Breast epithelium (tissue), 3 donors: ENCODE results near the gene MTARC2.

ENCODE experiments used
- POLR2A ChIP-seq: fragments of 450-650 bp; IDR thresholded peaks from one replicate; pipeline ENCODE4 v1.6.1; 2016; ENCODE audit warnings: antibody characterized with exemption, mild to moderate bottlenecking, moderate library complexity
- TF ChIP-seq, protein P1 (sequence below), 3 donors: fragments of 450-650 bp; IDR thresholded peaks; one replicate each; pipeline ENCODE4 v1.5.1; 2016 to 2017; ENCODE audit warnings: antibody characterized with exemption in 3 of 3, mild to moderate bottlenecking in 3 of 3, moderate library complexity in 3 of 3

DNA sequence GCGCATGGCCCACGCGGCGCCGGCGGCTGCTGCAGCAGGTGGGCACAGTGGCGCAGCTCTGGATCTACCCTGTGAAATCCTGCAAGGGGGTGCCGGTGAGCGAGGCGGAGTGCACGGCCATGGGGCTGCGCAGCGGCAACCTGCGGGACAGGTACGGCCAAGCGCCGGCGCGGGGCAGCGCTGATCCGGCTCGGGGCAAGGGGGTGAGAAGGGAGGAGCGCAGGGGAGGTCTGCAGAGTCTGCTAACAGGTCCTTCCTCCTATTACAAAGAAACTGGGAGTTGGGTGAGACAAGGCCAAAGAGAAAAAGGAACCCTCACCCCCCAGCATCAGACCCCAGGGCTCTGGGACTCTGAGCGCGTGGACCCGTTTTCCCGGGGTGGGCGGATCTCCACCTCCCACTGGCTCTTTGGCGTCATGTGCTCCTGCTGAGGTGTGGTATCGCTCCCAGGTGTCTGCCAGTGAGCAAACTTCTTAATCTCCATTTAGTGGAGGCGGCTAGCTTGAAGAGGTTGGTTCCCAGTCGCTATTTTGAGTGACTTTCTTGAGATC is 39.0 kb downstream of the MTARC2 start:
- TF ChIP-seq, protein P1, sequence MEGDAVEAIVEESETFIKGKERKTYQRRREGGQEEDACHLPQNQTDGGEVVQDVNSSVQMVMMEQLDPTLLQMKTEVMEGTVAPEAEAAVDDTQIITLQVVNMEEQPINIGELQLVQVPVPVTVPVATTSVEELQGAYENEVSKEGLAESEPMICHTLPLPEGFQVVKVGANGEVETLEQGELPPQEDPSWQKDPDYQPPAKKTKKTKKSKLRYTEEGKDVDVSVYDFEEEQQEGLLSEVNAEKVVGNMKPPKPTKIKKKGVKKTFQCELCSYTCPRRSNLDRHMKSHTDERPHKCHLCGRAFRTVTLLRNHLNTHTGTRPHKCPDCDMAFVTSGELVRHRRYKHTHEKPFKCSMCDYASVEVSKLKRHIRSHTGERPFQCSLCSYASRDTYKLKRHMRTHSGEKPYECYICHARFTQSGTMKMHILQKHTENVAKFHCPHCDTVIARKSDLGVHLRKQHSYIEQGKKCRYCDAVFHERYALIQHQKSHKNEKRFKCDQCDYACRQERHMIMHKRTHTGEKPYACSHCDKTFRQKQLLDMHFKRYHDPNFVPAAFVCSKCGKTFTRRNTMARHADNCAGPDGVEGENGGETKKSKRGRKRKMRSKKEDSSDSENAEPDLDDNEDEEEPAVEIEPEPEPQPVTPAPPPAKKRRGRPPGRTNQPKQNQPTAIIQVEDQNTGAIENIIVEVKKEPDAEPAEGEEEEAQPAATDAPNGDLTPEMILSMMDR (IDR thresholded peaks at IDR 0.05), result no peak
- no peak for TF ChIP-seq POLR2A
